Stimulated activated CD4-positive, alpha-beta T cell treated with anti-CD3 and anti-CD28 coated beads, Interleukin-1b, Interleukin-23, amount 100 ng/mL, for 1 hour (primary cell): Measurements from ENCODE around the gene MED9.
A peak's percentile ranks its signal among the peaks of the same experiment; 100 is the strongest.
"Not testable (repeated sequence)": the region's sequence is repeated elsewhere in the genome, so short reads cannot be mapped to it uniquely, and the experiment has no call there.

Experiments used
- DNase-seq, 2 donors: peaks; one replicate each; pipeline ENCODE4 v3.0.0-alpha.2; 2020; ENCODE audit warnings: low read depth in 2 of 2

Gene MED9

GRCh38 chr17:17476865-17477467, at the start of gene MED9:
TSS of gene MED9 (plus strand) at chr17:17477000. CDS start at chr17:17477042, 42 bp downstream.
- peak; percentile 88 to 95 for DNase-seq

DNA sequence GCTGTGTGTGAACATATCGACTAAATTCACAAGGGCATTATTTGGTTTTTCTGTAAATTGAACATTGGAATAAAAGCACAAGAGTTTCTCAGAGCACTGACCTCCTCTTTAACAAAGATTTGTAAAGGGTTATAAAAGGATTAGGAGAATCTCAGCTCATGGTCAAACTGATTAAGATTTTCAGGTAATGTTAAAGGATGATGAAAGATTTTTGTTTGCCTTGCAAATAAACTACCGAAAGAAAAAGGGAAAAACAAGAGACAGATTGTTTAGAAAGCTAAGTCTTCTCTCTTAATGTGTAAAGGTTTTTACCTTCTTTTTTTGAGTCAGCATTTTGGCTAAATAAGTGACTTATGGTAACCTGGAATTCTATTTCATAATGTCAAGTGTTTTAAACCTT, 47.6 kb upstream of the MED9 start:
- DNase-seq = no peak

DNA sequence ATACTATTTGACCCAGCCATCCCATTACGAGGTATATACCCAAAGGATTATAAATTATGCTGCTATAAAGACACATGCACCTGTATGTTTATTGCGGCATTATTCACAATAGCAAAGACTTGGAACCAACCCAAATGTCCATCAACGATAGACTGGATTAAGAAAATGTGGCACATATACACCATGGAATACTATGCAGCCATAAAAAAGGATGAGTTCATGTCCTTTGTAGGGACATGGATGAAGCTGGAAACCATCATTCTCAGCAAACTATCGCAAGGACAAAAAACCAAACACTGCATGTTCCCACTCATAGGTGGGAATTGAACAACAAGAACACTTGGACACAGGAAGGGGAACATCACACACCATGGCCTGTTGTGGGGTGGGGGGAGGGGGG, 45.9 kb upstream of the MED9 start:
- DNase-seq = not testable (repeated sequence)

GRCh38 chr17:17431605-17432004, 45.2 kb upstream of the MED9 start:
- DNase-seq = no peak

DNA sequence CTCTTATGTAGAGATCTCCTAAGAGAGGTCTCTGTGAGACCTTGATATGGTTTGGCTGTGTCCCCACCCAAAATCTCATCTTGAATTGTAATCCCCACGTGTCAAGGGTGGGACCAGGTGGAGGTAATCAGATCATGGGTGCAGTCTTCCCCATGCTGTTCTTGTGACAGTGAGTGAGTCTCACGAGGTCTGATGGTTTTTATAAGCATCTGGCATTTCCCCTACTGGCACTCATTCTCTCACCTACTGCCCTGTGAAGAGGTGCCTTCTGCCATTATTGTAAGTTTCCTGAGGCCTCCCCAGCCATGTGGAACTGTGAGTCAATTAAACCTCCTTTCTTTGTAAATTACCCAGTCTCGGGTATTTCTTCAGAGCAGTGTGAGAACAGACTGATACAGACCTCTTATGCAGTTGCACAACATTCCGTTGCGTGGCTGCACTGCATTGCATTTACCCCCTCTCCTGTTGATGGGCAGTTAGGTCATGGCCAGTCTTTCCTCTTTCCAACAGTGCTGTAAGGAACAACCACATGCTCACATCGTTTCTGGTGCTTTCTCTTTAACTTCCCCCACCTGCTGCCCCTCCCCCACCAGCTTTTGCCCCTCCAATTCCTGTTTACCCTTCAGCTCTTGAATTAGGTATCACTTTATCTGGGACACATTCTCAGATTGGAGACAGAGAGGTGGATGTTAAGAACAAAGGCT, 43.6 kb upstream of the MED9 start:
- DNase-seq = no peak

GRCh38 chr17:17434477-17434876, 42.3 kb upstream of the MED9 start:
- no peak for DNase-seq

GRCh38 chr17:17435323-17435722, 41.5 kb upstream of the MED9 start:
- no peak for DNase-seq

GRCh38 chr17:17437461-17437860, 39.3 kb upstream of the MED9 start:
- no peak for DNase-seq

DNA sequence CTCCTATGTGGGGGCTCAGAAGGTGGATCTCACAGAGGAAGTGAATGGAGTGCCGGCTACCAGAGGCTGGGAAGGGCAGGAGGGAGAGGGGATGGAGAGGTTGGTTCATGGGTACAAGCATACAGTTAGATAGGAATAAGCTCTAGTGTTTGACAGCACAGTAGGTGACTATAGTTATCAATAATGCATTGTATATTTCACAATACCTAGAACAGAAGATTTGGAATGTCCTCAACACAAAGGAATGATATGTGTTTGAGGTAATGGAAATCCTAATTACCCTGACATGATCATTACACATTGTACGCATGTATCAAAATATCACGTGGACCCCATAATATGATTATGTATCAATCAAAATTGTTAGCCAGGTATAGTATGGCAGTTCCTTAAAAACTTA, 38.9 kb upstream of the MED9 start:
- no peak for DNase-seq

DNA sequence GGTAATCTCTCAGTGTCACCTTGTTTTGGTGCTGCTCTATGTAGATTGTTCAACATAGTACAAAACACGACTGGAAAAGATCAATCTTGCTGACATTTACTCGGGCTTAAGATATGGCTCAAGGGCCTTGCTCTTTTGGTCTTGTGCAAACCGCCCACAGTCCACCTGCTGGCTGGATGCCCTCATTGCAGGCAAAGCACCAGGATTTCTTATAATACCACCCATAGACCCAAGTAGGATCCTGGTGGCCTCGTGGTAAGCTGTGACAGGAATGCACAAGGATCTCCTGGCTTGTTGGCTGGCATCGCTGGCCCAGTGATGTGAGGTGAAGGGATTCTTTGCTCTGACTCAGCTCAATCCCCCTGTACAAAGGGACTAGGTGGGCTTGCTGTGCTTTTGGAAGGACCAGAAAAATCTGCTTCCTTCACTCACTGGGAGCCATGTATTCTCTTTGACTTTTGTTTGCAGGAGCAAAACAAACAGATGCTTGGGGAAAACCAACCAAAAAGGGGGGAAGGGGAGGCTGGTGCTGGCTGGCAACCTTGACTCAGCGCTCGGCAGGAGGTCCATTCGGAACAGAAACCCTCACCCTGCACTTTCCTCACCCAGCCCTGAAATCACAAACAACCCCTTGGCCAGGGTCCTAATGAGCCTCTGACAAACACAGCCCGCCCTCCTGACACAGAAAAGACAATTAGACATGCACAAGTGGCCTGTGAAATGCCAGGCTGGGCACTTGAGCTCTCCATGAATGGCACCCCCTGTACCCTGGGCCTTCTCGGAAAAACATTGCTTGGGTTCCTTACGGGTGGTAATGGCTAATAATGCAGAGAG, 36.6 kb upstream of the MED9 start:
- peak; percentile 31 to 60 for DNase-seq

GRCh38 chr17:17440938-17441675, 35.7 kb upstream of the MED9 start:
- DNase-seq = no peak

- no peak for DNase-seq
Observed at GRCh38 chr17:17443173-17443572, 33.6 kb upstream of the MED9 start.

DNA sequence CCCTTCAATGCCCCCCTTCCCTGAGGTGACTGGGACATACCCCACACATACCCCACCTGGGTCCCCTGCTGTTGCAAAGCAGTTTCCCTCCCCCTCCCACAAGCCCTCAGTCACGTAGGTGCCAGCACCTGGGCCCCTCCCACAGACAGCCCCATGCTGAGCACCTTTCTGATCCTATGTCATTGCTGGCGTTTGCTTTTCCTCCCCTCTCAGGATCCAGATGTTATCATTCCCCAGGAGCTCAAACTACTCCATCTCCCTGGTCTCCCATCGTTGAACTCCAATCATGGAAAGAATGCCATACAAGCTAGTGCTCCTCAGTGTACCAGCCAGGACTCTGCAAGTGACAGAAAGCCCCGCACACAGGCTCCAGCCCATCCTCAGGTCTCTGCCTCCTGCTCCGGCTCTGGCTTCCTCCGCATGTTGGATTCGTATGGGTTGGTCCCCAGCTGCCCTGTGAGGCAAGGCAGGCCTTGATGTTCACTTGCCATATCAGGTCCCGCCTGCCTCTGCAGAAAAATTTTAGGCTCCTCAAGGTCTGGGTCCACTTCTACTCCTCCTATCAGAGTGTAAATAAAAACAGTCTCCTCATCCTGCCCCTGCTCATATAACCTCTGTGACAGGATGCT, 31.4 kb upstream of the MED9 start:
- DNase-seq = no peak

GRCh38 chr17:17445925-17446665, 30.7 kb upstream of the MED9 start:
- DNase-seq = no peak

- DNase-seq = no peak
Observed at GRCh38 chr17:17446666-17447155, 30.1 kb upstream of the MED9 start.

GRCh38 chr17:17447264-17447663, 29.5 kb upstream of the MED9 start:
- DNase-seq = no peak

- DNase-seq = no peak
Observed at GRCh38 chr17:17448076-17448475, 28.7 kb upstream of the MED9 start.

GRCh38 chr17:17448723-17449122, 28.1 kb upstream of the MED9 start:
- no peak for DNase-seq

- DNase-seq = no peak
Observed at GRCh38 chr17:17453088-17453487, 23.7 kb upstream of the MED9 start.

GRCh38 chr17:17454276-17454675, 22.5 kb upstream of the MED9 start:
- no peak for DNase-seq

GRCh38 chr17:17454700-17455099, 22.1 kb upstream of the MED9 start:
- not testable (repeated sequence) for DNase-seq
